Measurements from ENCODE around the gene METTL4. TPM values are rescaled to one million over a fixed set of nuclear protein-coding genes. Genes with fewer than 3 reads are reported as not detected.

The METTL4 gene
- total and polyA plus RNA-seq, 2 of the 8 experiments (the other 6 are each of a cell fraction or from before 2014, with no cell fraction given), result 8.5 to 11.5 TPM

DNA sequence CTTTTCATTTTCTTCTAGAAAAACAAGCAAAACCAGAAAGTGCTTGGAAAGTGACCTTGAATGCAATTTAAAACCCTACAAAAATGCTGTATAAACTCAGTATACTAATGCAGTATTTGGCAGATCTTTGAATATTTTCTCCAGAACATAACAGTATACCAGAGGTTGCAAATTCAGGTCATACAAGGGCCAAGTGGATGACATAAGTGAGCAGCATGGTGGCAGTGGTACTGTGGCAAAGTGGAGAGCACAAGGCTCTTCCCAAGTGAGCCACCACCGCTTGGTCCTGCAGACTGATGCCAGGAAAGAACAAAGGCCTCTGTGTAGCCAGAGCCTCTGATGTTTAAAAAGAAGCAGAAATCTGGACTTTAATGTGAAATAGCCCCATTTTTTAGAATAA, 33.1 kb downstream of the METTL4 start:
- DNase-seq (ENCODE audit: low read depth in 1 of 2, low spot score in 2 of 2) (no peak), FAIRE-seq (no peak)
- Histone ChIP-seq H2BK15ac (ENCODE audit: low read length) (no peak overlapping the region), H4K20me1 (replicated peaks in 1 of 2; ENCODE audit: control insufficient read depth in 1 of 2, insufficient read depth in 2 of 2, low read length in 2 of 2) (no peaks in the 10 kb centered on the region), H3K36me3 (ENCODE audit: control insufficient read depth in 2 of 4, insufficient read depth in 4 of 4, low read length in 3 of 4) (peaks cover 0 to 3% (median 0%) of the 10 kb centered on the region in 4 experiments; a peak in 2 of 8 replicates), H3K18ac (ENCODE audit: extremely low read depth, low read length) (no peak overlapping the region), H3K9ac (replicated peaks in 1 of 4; ENCODE audit: extremely low read depth in 1 of 4, low read depth in 3 of 4, low read length in 3 of 4) (no peak overlapping the region), H2AK5ac (ENCODE audit: low read depth, low read length) (no peak overlapping the region), H4K91ac (replicated peaks; ENCODE audit: insufficient read length, low read length) (no peak overlapping the region), H3K79me2 (ENCODE audit: control insufficient read depth in 1 of 2, insufficient read depth in 2 of 2, low read length in 2 of 2) (no peaks in the 10 kb centered on the region), H2BK12ac (ENCODE audit: low read depth, low read length) (no peak overlapping the region), H3K23ac (ENCODE audit: insufficient read length) (no peak overlapping the region), H2BK5ac (ENCODE audit: low read depth, low read length) (no peak overlapping the region), H3K23me2 (ENCODE audit: low read depth, low read length) (no peaks in the 10 kb centered on the region), H4K8ac (ENCODE audit: extremely low read depth, insufficient read depth, low read length) (no peak overlapping the region), H2BK120ac (replicated peaks; ENCODE audit: low read depth, low read length) (no peak overlapping the region), H3K4me3 (ENCODE audit: extremely low read depth in 1 of 4, insufficient read depth in 2 of 4, low read depth in 3 of 4, low read length in 4 of 4) (no peak overlapping the region), H2AFZ (ENCODE audit: low read length) (no peak overlapping the region), H3K56ac (replicated peaks; ENCODE audit: insufficient read length, low read depth, low read length) (no peak overlapping the region), H3K4me2 (ENCODE audit: insufficient read depth in 1 of 2, low read depth in 2 of 2, low read length in 2 of 2) (no peak overlapping the region), H3K27ac (ENCODE audit: low read depth, low read length) (no peak overlapping the region), H3K4ac (replicated peaks; ENCODE audit: insufficient read length, low read depth, low read length) (no peak overlapping the region), H3K79me1 (ENCODE audit: low read depth, low read length) (no peaks in the 10 kb centered on the region), H4K5ac (ENCODE audit: insufficient read length, low read depth, low read length) (no peak overlapping the region), H3K4me1 (replicated peaks in 1 of 4; ENCODE audit: control insufficient read depth in 3 of 4, insufficient read depth in 4 of 4, low read length in 3 of 4) (no peaks in the 10 kb centered on the region), H2BK20ac (ENCODE audit: low read length) (no peak overlapping the region), H3K14ac (ENCODE audit: insufficient read length) (no peak overlapping the region), H3K27me3 (replicated peaks in 1 of 4; ENCODE audit: control insufficient read depth in 3 of 4, extremely low read depth in 1 of 4, insufficient read depth in 3 of 4, low read length in 3 of 4) (no peaks in the 10 kb centered on the region), H3K9me3 (ENCODE audit: insufficient read depth in 2 of 2, low read depth in 1 of 2, low read length in 1 of 2) (no peaks in the 10 kb centered on the region)
- CTCF ChIA-PET (ENCODE audit: partially characterized antibody), result interaction anchor here (1.1 kb wide), 1 partner anchor 201 kb away, joined by 3 read pairs; no protein-coding TSS in a partner anchor
- POLR2A ChIA-PET (ENCODE audit: partially characterized antibody), result interaction anchor here (0.6 to 1.2 kb wide), 2 partner anchors 9 to 36 kb away, joined by 3 read pairs; no protein-coding TSS in a partner anchor
- TF ChIP-seq, protein P1, sequence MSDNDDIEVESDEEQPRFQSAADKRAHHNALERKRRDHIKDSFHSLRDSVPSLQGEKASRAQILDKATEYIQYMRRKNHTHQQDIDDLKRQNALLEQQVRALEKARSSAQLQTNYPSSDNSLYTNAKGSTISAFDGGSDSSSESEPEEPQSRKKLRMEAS (IDR thresholded peaks at IDR 0.05), result no peak
- TF ChIP-seq, protein P2, sequence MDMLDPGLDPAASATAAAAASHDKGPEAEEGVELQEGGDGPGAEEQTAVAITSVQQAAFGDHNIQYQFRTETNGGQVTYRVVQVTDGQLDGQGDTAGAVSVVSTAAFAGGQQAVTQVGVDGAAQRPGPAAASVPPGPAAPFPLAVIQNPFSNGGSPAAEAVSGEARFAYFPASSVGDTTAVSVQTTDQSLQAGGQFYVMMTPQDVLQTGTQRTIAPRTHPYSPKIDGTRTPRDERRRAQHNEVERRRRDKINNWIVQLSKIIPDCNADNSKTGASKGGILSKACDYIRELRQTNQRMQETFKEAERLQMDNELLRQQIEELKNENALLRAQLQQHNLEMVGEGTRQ (IDR thresholded peaks at IDR 0.05; ENCODE audit: low read length), result no peak
- TF ChIP-seq SRF (IDR thresholded peaks at IDR 0.05; ENCODE audit: low read depth, low read length) (no peak), SIN3A (conservative IDR thresholded peaks at IDR 0.05 in 1 of 2, IDR thresholded peaks at IDR 0.05 in 1 of 2; ENCODE audit: low read depth in 1 of 2, low read length in 2 of 2) (no peak), SIX5 (IDR thresholded peaks at IDR 0.05; ENCODE audit: low read depth, low read length) (no peak), CBX5 (IDR thresholded peaks at IDR 0.05; ENCODE audit: low read depth, low read length) (no peak)
- 100% methylated on average over 1 of the region's 1 CpG; no CpG with 5 or more reads in 1 of the 2 experiments for WGBS, 2 experiments (ENCODE audit: extremely low coverage in 1 of 2, insufficient coverage in 1 of 2, insufficient read length in 1 of 2, insufficient replicate concordance in 2 of 2, low coverage in 1 of 2, low lambda C conversion rate in 2 of 2, missing lambda C conversion rate in 1 of 2)

All from H1 (cell line).